WTC11 (cell line): ENCODE results near the gene BORCS5. TPM values are rescaled to one million over a fixed set of nuclear protein-coding genes. Genes with fewer than 3 reads are reported as not detected.

Source experiments
- ATAC-seq: fragments of 200-7000 bp; cut with Tn5 transposase; 2 replicates; pipeline ENCODE4 v1.10.0; 2021; ENCODE audit warnings: mild to moderate bottlenecking, moderate library complexity
- CTCF ChIA-PET: fragments of 300-600 bp; sonication (Branson Sonifier 250); formaldehyde crosslinking; loops from one replicate; lab custom pipeline; 2021; ENCODE audit warnings: antibody characterized with exemption; lab: Charles Lee
- POLR2A ChIA-PET: fragments of 350-600 bp; sonication (Branson Sonifier 250); formaldehyde crosslinking; loops from one replicate; lab custom pipeline; 2021; ENCODE audit warnings: antibody characterized with exemption; lab: Charles Lee
- DNase-seq: peaks from one replicate; pipeline ENCODE4 v3.0.0; 2021; ENCODE audit warnings: low spot score
- H3K27ac Mint-ChIP-seq: 2 replicates; pipeline ENCODE4 v1.8.0; 2021; ENCODE audit warnings: mixed read lengths
- H3K27me3 Mint-ChIP-seq: 2 replicates; pipeline ENCODE4 v1.8.0; 2021; ENCODE audit warnings: low read depth, mild to moderate bottlenecking, moderate library complexity, mixed read lengths
- H3K36me3 Mint-ChIP-seq: 2 replicates; pipeline ENCODE4 v1.8.0; 2021; ENCODE audit warnings: mixed read lengths
- H3K4me1 Mint-ChIP-seq: 2 replicates; pipeline ENCODE4 v1.8.0; 2022; ENCODE audit warnings: mixed read lengths
- H3K4me3 Mint-ChIP-seq: 2 replicates; pipeline ENCODE4 v1.8.0; 2021; ENCODE audit warnings: mild to moderate bottlenecking, moderate library complexity, mixed read lengths
- H3K9me3 Mint-ChIP-seq: 2 replicates; pipeline ENCODE4 v1.8.0; 2021; ENCODE audit warnings: mixed read lengths
- ATF6 ChIP-seq: sonication (generic); formaldehyde crosslinking; IDR thresholded peaks from 2 replicates; pipeline ENCODE4 v1.8.1; 2023; ENCODE audit warnings: mild to moderate bottlenecking, missing genetic modification reagents
- CREB1 ChIP-seq: sonication (generic); formaldehyde crosslinking; IDR thresholded peaks from 2 replicates; pipeline ENCODE4 v1.8.0; 2023; ENCODE audit warnings: mild to moderate bottlenecking, missing genetic modification reagents
- EMX1 ChIP-seq: fragments of 250-450 bp; sonication (Bioruptor Pico); IDR thresholded peaks from 2 replicates; pipeline ENCODE4 v1.8.0; 2021; ENCODE audit warnings: mild to moderate bottlenecking
- IRF2 ChIP-seq: sonication (generic); formaldehyde crosslinking; IDR thresholded peaks from 2 replicates; pipeline ENCODE4 v1.8.0; 2022; ENCODE audit warnings: low read depth, missing genetic modification reagents, borderline replicate concordance
- JUN ChIP-seq: sonication (generic); formaldehyde crosslinking; IDR thresholded peaks from 2 replicates; pipeline ENCODE4 v1.8.0; 2023; ENCODE audit warnings: mild to moderate bottlenecking, missing genetic modification reagents
- KAT7 ChIP-seq: sonication (generic); formaldehyde crosslinking; IDR thresholded peaks from 2 replicates; pipeline ENCODE4 v1.8.1; 2023; ENCODE audit warnings: missing genetic modification reagents, mild to moderate bottlenecking, borderline replicate concordance
- NFYB ChIP-seq: sonication (generic); formaldehyde crosslinking; conservative IDR thresholded peaks from 2 replicates; pipeline ENCODE4 v1.8.0; 2022; ENCODE audit warnings: low read depth, missing genetic modification reagents
- RELA ChIP-seq: sonication (generic); formaldehyde crosslinking; IDR thresholded peaks from 2 replicates; pipeline ENCODE4 v1.8.1; 2022; ENCODE audit warnings: missing genetic modification reagents, mild to moderate bottlenecking, borderline replicate concordance
- RORB ChIP-seq: fragments of 250-450 bp; sonication (Bioruptor Pico); IDR thresholded peaks from 2 replicates; pipeline ENCODE4 v1.9.0; 2021; ENCODE audit warnings: mild to moderate bottlenecking
- SMAD3 ChIP-seq: sonication (generic); formaldehyde crosslinking; IDR thresholded peaks from 2 replicates; pipeline ENCODE4 v1.8.0; 2022; ENCODE audit warnings: missing genetic modification reagents, mild to moderate bottlenecking, borderline replicate concordance
- SMAD4 ChIP-seq: sonication (generic); formaldehyde crosslinking; IDR thresholded peaks from 2 replicates; pipeline ENCODE4 v1.8.0; 2022; ENCODE audit warnings: mild to moderate bottlenecking, missing genetic modification reagents
- TCF7 ChIP-seq: sonication (generic); formaldehyde crosslinking; IDR thresholded peaks from 2 replicates; pipeline ENCODE4 v1.8.0; 2022; ENCODE audit warnings: mild to moderate bottlenecking, low read depth, missing genetic modification reagents, moderate library complexity
- TP53 ChIP-seq: sonication (generic); formaldehyde crosslinking; IDR thresholded peaks from 2 replicates; pipeline ENCODE4 v1.8.1; 2023; ENCODE audit warnings: mild to moderate bottlenecking, missing genetic modification reagents
- ZNF121 ChIP-seq: sonication (generic); formaldehyde crosslinking; IDR thresholded peaks from 2 replicates; pipeline ENCODE4 v1.8.0; 2023; ENCODE audit warnings: missing genetic modification reagents
- ZNF416 ChIP-seq: fragments of 250-450 bp; sonication (Bioruptor Pico); IDR thresholded peaks from 2 replicates; pipeline ENCODE4 v1.9.0; 2021; ENCODE audit warnings: mild to moderate bottlenecking, inconsistent platforms
- ZNF532 ChIP-seq: fragments of 250-450 bp; sonication (Bioruptor Pico); IDR thresholded peaks from 2 replicates; pipeline ENCODE4 v1.9.0; 2021; ENCODE audit warnings: mild to moderate bottlenecking, borderline replicate concordance
- total RNA-seq: library from RNA; stranded (reverse); gene quantifications from 3 replicates; pipeline ENCODE4 v1.2.3, GENCODE V29; 2021
- TF ChIP-seq, protein P1 (sequence below): fragments of 250-450 bp; sonication (Bioruptor Pico); IDR thresholded peaks from 2 replicates; pipeline ENCODE4 v1.9.0; 2021; ENCODE audit warnings: moderate library complexity, mild to moderate bottlenecking, inconsistent platforms, borderline replicate concordance
- TF ChIP-seq, protein P2 (sequence below): sonication (generic); formaldehyde crosslinking; conservative IDR thresholded peaks from 2 replicates; pipeline ENCODE4 v1.8.1; 2022; ENCODE audit warnings: mild to moderate bottlenecking, missing genetic modification reagents
- TF ChIP-seq, protein P3 (sequence below): sonication (generic); formaldehyde crosslinking; IDR thresholded peaks from 2 replicates; pipeline ENCODE4 v1.8.1; 2023; ENCODE audit warnings: mild to moderate bottlenecking, missing genetic modification reagents, moderate library complexity

BORCS5 gene
- total RNA-seq, 1 experiment from 2014 or later, result 16.4 TPM

DNA sequence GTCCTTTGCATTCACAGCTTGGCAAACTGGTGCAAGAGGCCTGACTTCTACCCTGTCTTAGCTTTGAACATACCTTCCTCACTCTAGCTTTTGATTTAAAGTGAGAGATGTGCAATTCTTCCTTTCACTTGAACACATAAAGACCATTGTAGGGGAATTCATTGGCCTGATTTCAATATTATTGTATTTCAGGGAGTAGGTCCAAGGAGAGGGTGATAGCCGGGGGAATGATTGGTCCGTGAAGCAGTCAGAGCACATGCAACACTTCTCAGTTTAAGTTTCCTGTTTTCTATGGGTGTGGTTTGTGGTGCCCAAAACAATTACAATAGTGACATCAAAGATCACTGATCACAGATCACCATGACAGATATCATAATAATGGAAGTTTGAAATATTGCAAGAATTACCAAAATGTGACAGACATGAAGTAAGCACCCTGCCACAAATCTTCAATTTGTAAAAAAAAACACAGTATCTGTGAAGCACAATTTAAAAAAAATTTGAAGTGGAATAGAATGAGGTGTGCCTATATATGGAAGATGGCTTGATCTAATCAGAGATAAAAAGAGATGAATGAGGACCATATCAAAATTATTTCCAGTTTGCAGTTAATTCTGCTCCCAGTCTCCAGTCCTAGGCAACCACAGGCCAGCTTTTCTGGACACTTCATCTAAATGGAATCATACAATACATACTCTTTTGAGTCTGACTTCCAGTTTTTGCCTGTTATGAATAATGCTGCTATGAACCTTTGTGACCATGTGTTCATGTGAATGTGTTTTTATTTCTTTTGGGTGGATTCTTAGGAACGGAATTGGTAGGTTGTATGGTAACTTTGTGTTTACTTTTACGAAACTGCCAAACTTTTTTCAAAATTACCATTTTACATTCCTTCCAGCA is 23.2 kb downstream of the BORCS5 start:
- POLR2A ChIA-PET, result no interaction called here

DNA sequence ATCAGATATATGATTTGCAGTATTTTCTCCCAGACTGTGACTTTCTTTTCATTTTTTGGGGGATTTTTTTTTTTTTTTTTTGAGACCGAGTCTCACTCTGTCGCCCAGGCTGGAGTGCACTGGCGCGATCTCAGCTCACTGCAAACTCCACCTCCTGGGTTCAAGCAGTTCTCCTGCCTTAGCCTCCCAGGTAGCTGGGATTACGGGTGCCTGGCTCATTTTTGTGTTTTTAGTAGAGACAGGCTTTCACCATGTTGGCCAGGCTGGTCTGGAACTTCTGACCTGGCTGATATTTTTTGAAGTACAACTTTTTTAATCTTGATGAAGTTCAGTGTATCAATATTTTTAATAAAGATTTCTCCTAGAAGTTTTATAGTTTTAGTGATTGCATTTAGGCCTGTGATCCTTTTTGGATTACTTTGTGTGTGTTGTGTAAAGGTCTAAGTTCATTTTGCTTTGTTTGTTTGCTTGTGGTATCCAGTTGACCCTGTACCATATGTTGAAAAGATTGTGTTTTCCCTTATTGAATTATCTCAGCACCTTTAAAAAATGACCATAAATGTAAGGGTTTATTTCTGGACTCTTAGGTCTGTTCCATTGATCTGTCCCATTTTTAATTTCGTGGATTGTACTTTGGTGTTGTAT is 24.2 kb downstream of the BORCS5 start:
- ATAC-seq, result no peak
- H3K36me3 Mint-ChIP-seq, result peaks cover 19% of the 10 kb centered on the region
- peaks cover 43% of the 10 kb centered on the region for H3K4me1 Mint-ChIP-seq
- ChIA-PET CTCF (no interaction called here), POLR2A (interaction anchor here (0.6 kb wide), 1 partner anchor 86 kb away, joined by 3 read pairs; no protein-coding TSS in a partner anchor)
- H3K27me3 Mint-ChIP-seq, result no peaks in the 10 kb centered on the region
- no peak overlapping the region for H3K27ac Mint-ChIP-seq
- peaks cover 13% of the 10 kb centered on the region for H3K9me3 Mint-ChIP-seq
- TF ChIP-seq IRF2 (CRISPR knock-in tag) (no peak), ZNF416 (CRISPR knock-in tag) (no peak), TP53 (CRISPR knock-in tag) (no peak), TCF7 (no peak), CREB1 (CRISPR knock-in tag) (no peak), RORB (CRISPR knock-in tag) (no peak), SMAD4 (CRISPR knock-in tag) (no peak)
- TF ChIP-seq, protein P1, sequence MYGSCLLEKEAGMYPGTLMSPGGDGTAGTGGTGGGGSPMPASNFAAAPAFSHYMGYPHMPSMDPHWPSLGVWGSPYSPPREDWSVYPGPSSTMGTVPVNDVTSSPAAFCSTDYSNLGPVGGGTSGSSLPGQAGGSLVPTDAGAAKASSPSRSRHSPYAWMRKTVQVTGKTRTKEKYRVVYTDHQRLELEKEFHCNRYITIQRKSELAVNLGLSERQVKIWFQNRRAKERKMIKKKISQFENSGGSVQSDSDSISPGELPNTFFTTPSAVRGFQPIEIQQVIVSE, result no peak
- TF ChIP-seq, protein P2, sequence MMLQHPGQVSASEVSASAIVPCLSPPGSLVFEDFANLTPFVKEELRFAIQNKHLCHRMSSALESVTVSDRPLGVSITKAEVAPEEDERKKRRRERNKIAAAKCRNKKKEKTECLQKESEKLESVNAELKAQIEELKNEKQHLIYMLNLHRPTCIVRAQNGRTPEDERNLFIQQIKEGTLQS (CRISPR knock-in tag), result no peak
- DNase-seq, result no peak
- H3K4me3 Mint-ChIP-seq, result no peak overlapping the region

More for the DNA sequence above, 23.2 kb downstream of the BORCS5 start:
- H3K36me3 Mint-ChIP-seq, result peaks cover 19% of the 10 kb centered on the region
- H3K4me1 Mint-ChIP-seq, result peaks cover 33% of the 10 kb centered on the region
- ATAC-seq (no peak), DNase-seq (no peak)
- H3K9me3 Mint-ChIP-seq, result peaks cover 13% of the 10 kb centered on the region
- no peak for TF ChIP-seq NFYB (CRISPR knock-in tag)
- no peak for TF ChIP-seq ATF6
- no peak for TF ChIP-seq ZNF532 (CRISPR knock-in tag)
- no peak for TF ChIP-seq RELA (CRISPR knock-in tag)
- no peak for TF ChIP-seq ZNF416 (CRISPR knock-in tag)
- no peak for TF ChIP-seq SMAD3
- TF ChIP-seq KAT7, result no peak
- TF ChIP-seq, protein P3, sequence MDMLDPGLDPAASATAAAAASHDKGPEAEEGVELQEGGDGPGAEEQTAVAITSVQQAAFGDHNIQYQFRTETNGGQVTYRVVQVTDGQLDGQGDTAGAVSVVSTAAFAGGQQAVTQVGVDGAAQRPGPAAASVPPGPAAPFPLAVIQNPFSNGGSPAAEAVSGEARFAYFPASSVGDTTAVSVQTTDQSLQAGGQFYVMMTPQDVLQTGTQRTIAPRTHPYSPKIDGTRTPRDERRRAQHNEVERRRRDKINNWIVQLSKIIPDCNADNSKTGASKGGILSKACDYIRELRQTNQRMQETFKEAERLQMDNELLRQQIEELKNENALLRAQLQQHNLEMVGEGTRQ (CRISPR knock-in tag), result no peak
- no peak for TF ChIP-seq ZNF121
- no peak for TF ChIP-seq EMX1
- no peak for TF ChIP-seq JUN (CRISPR knock-in tag)
- 0 out of 2 replicates have a peak overlapping the region, but pooled peaks have one; percentile 54 for H3K27ac Mint-ChIP-seq
- H3K27me3 Mint-ChIP-seq, result no peaks in the 10 kb centered on the region
- H3K4me3 Mint-ChIP-seq, result no peak overlapping the region
- CTCF ChIA-PET, result interaction anchor here (2.1 kb wide), 1 partner anchor 123 kb away, joined by 6 read pairs; no protein-coding TSS in a partner anchor
